LNCaP clone FGC (cell line): ENCODE measurements around the gene IGF1R.

Source experiments
- DNase-seq: peaks from one replicate; pipeline ENCODE4 v3.0.0-alpha.2; 2011; ENCODE audit warnings: low read depth
- H3K4me3 ChIP-seq: 2 replicates; pipeline ENCODE4 v1.5.1; 2011; ENCODE audit warnings: mild to moderate bottlenecking, low read depth, low read length, control low read depth
- TF ChIP-seq, protein P1 (sequence below): IDR thresholded peaks from 2 replicates; pipeline ENCODE4 v1.5.1; 2012; ENCODE audit warnings: mild to moderate bottlenecking; ENCODE audit not compliant: control insufficient read depth, insufficient read depth; ENCODE audit errors: extremely low read depth

IGF1R gene

DNA sequence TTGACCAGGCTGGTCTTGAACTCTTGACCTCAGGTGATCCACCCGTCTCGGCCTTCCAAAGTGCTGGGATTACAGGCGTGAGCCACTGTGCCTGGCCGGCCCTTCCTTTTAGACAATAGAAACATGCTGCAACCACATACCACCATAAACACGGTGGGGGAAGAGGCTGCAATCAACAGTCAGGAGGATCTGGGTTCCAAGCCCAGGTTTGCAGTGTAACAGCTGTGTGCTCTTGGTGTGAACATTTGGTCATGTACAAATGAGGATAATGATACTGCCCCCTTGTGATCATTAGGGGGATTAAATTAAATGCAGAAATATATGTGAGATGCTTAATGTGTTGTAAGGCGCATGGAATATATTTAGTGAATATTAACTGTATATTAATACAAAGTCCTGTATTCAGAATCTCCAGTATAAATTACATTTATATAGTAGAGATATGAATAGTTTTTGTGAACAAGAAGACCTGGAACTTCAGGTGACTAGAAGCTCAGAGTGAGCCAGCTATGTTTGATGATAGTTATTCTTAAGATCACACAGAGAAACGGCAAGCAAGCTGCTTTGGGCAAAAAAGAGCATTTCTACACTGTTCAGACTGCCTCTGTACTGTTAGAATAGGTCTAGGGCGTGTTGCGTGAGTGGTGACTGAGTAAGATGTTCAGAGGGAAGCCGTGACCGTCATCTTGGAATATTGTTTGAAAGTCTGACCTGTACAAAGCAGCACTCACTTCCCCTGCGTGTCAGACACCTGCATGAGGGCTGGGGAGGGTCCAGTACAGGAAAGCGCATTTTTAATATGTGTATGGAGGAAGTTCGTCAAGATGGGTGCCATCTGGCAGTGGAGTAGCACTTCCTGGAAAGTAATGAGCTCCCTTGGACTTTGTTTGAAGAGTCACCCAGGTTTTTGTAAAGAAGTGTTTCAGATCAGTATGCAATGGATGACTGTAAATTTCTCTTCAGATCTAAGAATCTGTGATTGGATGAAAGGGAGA, 233.5 kb downstream of the IGF1R start:
- TF ChIP-seq, protein P1, sequence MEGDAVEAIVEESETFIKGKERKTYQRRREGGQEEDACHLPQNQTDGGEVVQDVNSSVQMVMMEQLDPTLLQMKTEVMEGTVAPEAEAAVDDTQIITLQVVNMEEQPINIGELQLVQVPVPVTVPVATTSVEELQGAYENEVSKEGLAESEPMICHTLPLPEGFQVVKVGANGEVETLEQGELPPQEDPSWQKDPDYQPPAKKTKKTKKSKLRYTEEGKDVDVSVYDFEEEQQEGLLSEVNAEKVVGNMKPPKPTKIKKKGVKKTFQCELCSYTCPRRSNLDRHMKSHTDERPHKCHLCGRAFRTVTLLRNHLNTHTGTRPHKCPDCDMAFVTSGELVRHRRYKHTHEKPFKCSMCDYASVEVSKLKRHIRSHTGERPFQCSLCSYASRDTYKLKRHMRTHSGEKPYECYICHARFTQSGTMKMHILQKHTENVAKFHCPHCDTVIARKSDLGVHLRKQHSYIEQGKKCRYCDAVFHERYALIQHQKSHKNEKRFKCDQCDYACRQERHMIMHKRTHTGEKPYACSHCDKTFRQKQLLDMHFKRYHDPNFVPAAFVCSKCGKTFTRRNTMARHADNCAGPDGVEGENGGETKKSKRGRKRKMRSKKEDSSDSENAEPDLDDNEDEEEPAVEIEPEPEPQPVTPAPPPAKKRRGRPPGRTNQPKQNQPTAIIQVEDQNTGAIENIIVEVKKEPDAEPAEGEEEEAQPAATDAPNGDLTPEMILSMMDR: peak; percentile 56
- no peak for DNase-seq
- no peak overlapping the region for H3K4me3 ChIP-seq

DNA sequence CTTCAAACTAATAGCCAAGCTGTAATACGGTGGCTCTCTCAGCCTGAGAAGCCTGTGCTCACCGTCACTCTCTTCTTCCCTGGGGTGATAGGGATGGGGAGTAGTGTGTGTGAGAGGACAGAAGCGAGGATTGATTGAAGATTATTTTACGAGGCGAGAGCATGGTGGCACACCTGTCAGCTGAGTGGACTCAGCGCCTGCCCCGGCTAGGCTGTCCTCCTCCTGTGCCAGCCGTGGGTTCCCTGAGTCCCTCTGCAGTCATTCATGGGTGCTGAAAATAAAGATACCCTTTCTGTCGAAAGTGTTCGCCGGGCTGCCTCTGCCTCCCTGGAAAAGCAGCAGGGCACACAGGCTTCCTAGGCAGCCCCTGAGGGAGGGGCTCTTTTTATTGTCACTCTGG, 235.1 kb downstream of the IGF1R start:
- no peak for DNase-seq
- TF ChIP-seq, protein P1: no peak
- H3K4me3 ChIP-seq: no peak overlapping the region

DNA sequence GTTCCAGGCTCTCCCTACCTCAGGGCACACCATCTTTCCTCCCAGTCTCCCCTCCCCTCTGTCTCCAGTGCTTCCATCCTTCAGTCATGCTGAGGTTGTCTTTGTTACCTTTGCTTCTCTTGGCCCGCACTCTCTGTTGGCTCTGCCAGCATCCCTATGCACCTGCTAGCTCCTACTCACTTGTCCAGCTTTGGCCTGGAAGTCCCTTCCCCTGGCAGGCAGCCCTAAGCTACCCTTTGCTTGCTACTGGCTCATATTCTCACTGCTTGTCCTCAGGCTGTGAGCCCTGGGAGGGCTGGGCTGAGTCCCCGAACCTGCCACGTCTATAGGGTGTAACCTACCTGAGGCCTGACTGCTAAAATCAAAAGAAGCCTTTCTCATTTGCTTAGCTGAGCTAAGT, 236.6 kb downstream of the IGF1R start:
- TF ChIP-seq, protein P1: no peak
- no peak for DNase-seq
- H3K4me3 ChIP-seq: no peak overlapping the region

DNA sequence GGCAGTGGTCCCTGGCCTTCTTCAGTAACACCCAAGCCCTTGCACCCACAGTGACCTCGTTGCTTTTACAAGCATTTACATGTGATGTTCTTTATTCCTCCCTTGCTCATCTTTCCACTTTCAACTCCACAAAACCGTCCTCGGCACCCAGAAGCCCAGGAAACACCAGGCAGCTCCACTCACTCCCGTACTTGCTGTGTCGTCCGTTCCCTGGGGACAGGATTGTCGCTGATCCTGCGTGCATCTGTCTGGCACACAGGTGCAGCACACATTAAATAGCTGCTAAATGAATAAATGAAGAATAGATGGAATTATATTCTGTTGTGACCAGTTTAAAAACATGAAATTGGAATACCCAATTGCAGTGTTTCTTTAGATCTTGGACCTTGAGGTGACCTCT, 239.6 kb downstream of the IGF1R start:
- no peak for DNase-seq
- no peak overlapping the region for H3K4me3 ChIP-seq
- TF ChIP-seq, protein P1: no peak

DNA sequence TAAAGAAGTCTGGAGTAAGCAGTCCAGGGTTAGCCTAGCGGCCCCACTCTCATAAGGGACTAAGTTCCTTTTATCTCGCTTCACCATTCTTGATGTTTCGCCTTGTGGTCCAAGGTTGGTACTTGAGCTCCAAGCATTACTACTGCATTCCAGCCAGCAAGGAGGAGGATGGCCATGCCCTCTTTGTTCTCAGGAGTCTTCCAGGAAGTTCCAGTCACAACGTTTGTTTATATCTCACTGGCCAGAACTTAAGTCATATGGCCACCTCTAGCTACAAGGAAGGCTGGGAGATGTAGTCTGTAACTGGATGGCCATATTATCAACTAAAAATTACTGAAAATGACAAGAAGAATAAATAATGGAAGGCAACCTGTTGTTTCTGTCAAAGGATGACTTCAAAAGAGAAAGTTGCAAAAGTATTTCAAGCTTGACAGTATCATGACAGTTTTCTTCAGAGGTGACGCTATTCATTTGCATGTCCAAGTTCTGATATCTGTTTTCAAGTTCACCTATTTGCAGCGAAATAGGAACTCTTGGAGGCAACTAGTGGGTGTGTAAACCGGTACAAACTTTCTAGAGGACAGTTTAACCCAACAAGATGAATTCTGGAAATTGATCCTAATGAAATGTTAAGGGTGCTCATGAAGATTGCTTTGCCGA, 240.6 kb downstream of the IGF1R start:
- H3K4me3 ChIP-seq: no peak overlapping the region
- TF ChIP-seq, protein P1: no peak
- no peak for DNase-seq

DNA sequence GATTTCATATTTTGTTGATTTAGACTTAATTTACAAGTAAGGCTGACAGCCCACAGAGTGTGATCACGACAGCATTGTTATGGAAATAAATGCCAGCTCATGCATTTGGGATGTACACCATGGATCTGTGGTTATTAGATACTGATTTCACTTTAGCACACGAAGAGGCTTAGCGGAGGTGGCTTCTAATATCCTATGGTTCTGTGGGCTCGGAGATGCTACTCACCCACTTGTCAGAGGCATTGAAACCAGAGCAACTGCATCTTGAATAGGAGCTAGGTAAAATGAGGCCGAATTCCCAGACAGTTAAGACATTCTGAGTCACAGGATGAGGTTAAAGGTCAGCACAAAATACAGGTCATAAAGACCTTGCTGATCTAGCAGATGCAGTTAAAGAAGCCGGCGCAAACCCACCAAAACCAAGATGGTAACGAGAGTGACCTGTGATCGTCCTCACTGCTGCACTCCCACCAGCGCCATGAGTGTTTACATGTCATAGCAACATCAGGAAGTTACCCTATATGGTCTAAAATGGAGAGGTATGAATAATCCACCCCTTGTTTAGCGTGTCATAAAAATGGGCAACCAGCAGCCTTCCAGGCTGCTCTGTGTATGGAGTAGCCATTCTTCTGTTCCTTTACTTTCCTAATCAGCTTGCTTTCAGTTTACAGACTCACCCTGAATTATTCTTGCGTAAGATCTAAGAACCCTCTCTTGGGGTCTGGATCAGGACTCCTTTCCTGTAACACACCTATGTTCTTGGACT, 241.8 kb downstream of the IGF1R start:
- DNase-seq: no peak
- TF ChIP-seq, protein P1: no peak
- H3K4me3 ChIP-seq: no peak overlapping the region
